B cell (primary cell): ENCODE results near the gene ALKBH4.

Experiments
- CTCF ChIP-seq: fragments of 200-600 bp; IDR thresholded peaks from one replicate; pipeline ENCODE4 v1.8.0; 2022; ENCODE audit warnings: antibody characterized with exemption, mild to moderate bottlenecking
- EZH2 ChIP-seq: IDR thresholded peaks from 2 replicates; pipeline ENCODE4 v1.6.1; 2012; ENCODE audit warnings: borderline replicate concordance, low read depth, mild to moderate bottlenecking, moderate library complexity, low read length; ENCODE audit not compliant: insufficient read depth, poor library complexity, severe bottlenecking

- TF ChIP-seq EZH2 (no peak), CTCF (no peak)
Observed at GRCh38 chr7:102452451-102452850, 12.2 kb downstream of the ALKBH4 start.
